ENCODE results near the gene ANKRD9. TPM values are rescaled to one million over a fixed set of nuclear protein-coding genes. Genes with fewer than 3 reads are reported as not detected.

The ANKRD9 gene
- total and polyA plus RNA-seq, 2 of the 13 experiments (the other 11 are each of a cell fraction or from before 2014, with no cell fraction given): 10.0 to 15.0 TPM

GRCh38 chr14:102541029-102541491 is 31.5 kb upstream of the ANKRD9 start (continued):
- TF ChIP-seq, protein P1, sequence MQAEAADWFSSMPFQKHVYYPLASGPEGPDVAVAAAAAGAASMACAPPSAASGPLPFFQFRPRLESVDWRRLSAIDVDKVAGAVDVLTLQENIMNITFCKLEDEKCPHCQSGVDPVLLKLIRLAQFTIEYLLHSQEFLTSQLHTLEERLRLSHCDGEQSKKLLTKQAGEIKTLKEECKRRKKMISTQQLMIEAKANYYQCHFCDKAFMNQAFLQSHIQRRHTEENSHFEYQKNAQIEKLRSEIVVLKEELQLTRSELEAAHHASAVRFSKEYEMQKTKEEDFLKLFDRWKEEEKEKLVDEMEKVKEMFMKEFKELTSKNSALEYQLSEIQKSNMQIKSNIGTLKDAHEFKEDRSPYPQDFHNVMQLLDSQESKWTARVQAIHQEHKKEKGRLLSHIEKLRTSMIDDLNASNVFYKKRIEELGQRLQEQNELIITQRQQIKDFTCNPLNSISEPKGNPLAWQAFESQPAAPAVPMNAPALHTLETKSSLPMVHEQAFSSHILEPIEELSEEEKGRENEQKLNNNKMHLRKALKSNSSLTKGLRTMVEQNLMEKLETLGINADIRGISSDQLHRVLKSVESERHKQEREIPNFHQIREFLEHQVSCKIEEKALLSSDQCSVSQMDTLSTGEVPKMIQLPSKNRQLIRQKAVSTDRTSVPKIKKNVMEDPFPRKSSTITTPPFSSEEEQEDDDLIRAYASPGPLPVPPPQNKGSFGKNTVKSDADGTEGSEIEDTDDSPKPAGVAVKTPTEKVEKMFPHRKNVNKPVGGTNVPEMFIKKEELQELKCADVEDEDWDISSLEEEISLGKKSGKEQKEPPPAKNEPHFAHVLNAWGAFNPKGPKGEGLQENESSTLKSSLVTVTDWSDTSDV (CRISPR knock-in tag; IDR thresholded peaks at IDR 0.05): 0 out of 2 replicates have a peak, but pooled peaks have one; percentile 12
- TF ChIP-seq, protein P2, sequence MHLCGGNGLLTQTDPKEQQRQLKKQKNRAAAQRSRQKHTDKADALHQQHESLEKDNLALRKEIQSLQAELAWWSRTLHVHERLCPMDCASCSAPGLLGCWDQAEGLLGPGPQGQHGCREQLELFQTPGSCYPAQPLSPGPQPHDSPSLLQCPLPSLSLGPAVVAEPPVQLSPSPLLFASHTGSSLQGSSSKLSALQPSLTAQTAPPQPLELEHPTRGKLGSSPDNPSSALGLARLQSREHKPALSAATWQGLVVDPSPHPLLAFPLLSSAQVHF (CRISPR knock-in tag; IDR thresholded peaks at IDR 0.05): 0 out of 2 replicates have a peak, but pooled peaks have one; percentile 2
- TF ChIP-seq ZNF460 (CRISPR knock-in tag; IDR thresholded peaks at IDR 0.05; ENCODE audit: borderline replicate concordance): peak; percentile 54; the same call in 1 of the 2 replicates
- 0 out of 2 replicates have a peak, but pooled peaks have one; percentile 7 for TF ChIP-seq ZMYM2 (CRISPR knock-in tag; IDR thresholded peaks at IDR 0.05)
- TF ChIP-seq, protein P3, sequence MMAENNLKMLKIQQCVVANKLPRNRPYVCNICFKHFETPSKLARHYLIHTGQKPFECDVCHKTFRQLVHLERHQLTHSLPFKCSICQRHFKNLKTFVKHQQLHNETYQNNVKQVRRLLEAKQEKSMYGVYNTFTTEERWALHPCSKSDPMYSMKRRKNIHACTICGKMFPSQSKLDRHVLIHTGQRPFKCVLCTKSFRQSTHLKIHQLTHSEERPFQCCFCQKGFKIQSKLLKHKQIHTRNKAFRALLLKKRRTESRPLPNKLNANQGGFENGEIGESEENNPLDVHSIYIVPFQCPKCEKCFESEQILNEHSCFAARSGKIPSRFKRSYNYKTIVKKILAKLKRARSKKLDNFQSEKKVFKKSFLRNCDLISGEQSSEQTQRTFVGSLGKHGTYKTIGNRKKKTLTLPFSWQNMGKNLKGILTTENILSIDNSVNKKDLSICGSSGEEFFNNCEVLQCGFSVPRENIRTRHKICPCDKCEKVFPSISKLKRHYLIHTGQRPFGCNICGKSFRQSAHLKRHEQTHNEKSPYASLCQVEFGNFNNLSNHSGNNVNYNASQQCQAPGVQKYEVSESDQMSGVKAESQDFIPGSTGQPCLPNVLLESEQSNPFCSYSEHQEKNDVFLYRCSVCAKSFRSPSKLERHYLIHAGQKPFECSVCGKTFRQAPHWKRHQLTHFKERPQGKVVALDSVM (CRISPR knock-in tag; IDR thresholded peaks at IDR 0.05): peak; percentile 90
- TF ChIP-seq DRAP1 (CRISPR knock-in tag; IDR thresholded peaks at IDR 0.05): 0 out of 2 replicates have a peak, but pooled peaks have one; percentile 21
- 0 out of 2 replicates have a peak, but pooled peaks have one; percentile 2 for TF ChIP-seq POGZ (CRISPR knock-in tag; IDR thresholded peaks at IDR 0.05)
- TF ChIP-seq ZNF816 (CRISPR knock-in tag; IDR thresholded peaks at IDR 0.05; ENCODE audit: borderline replicate concordance): 0 out of 2 replicates have a peak, but pooled peaks have one; percentile 27
- TF ChIP-seq NFKB2 (CRISPR knock-in tag; IDR thresholded peaks at IDR 0.05; ENCODE audit: borderline replicate concordance): 0 out of 2 replicates have a peak, but pooled peaks have one; percentile 19
- TF ChIP-seq KDM1A (CRISPR knock-in tag; IDR thresholded peaks at IDR 0.05): peak; percentile 24; the same call in 1 of the 2 replicates
